Fibroblast of lung (primary cell): ENCODE results near the gene RDH16.

ENCODE experiments used
- CTCF ChIP-seq, 2 donors: IDR thresholded peaks in 1 of 2; conservative IDR thresholded peaks in 1 of 2; 1 replicate in 1 of 2; 2 replicates in 1 of 2; pipeline ENCODE4 v1.5.1; 2011 to 2012; ENCODE audit warnings: low read length in 2 of 2, control low read depth in 1 of 2, inconsistent platforms in 1 of 2, low read depth in 1 of 2, mild to moderate bottlenecking in 1 of 2
- EZH2 ChIP-seq: IDR thresholded peaks from 2 replicates; pipeline ENCODE4 v1.5.1; 2012; ENCODE audit warnings: low read length, control low read depth, mild to moderate bottlenecking; ENCODE audit errors: missing control alignments

- TF ChIP-seq EZH2, result no peak
- no peak for TF ChIP-seq CTCF (conservative IDR thresholded peaks at IDR 0.05 in 1 of 2, IDR thresholded peaks at IDR 0.05 in 1 of 2; ENCODE audit: low read depth in 1 of 2, low read length in 2 of 2)
Measured at GRCh38 chr12:56914256-56914655, 43.2 kb downstream of the RDH16 start.
